SU-DHL-6 (cell line): ENCODE measurements around the gene PRKCA.

Experiments used
- EZH2phosphoT487 ChIP-seq: fragments of 200-600 bp; sonication (generic), shearing (Covaris generic); conservative IDR thresholded peaks from 2 replicates; pipeline ENCODE4 v1.6.1; 2018; ENCODE audit warnings: mild to moderate bottlenecking, antibody characterized with exemption, low read length, moderate library complexity, mixed read lengths
- TF ChIP-seq, protein P1 (sequence below): fragments of 200-600 bp; sonication (generic); IDR thresholded peaks from one replicate; pipeline ENCODE4 v1.5.1; 2017; ENCODE audit warnings: antibody characterized with exemption, mild to moderate bottlenecking, low read length, moderate library complexity; ENCODE audit not compliant: insufficient read depth, poor library complexity, severe bottlenecking

DNA sequence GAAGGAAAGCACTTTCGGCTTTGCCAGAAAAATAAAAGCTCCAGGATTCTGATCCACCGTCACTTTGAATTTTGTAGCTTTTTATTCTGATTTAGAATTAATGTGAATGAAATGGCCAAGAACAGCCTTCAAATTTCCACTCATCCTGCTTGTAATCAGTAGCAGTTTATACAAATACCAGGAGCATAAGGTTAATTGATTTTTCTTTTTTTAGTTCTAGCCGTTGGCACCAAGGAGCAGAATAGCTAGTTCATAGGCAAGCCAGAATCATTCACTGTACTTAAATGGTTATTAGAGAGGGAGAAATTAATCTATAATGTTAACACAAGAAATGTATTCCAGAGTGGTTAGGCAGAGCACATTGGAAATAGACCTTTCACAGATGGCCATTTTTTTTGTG, 491.4 kb downstream of the PRKCA start:
- TF ChIP-seq EZH2phosphoT487 = no peak
- TF ChIP-seq, protein P1, sequence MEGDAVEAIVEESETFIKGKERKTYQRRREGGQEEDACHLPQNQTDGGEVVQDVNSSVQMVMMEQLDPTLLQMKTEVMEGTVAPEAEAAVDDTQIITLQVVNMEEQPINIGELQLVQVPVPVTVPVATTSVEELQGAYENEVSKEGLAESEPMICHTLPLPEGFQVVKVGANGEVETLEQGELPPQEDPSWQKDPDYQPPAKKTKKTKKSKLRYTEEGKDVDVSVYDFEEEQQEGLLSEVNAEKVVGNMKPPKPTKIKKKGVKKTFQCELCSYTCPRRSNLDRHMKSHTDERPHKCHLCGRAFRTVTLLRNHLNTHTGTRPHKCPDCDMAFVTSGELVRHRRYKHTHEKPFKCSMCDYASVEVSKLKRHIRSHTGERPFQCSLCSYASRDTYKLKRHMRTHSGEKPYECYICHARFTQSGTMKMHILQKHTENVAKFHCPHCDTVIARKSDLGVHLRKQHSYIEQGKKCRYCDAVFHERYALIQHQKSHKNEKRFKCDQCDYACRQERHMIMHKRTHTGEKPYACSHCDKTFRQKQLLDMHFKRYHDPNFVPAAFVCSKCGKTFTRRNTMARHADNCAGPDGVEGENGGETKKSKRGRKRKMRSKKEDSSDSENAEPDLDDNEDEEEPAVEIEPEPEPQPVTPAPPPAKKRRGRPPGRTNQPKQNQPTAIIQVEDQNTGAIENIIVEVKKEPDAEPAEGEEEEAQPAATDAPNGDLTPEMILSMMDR = no peak
